BJ (cell line): ENCODE results near the gene TAF11L7. TPM values are rescaled to one million over a fixed set of nuclear protein-coding genes. Genes with fewer than 3 reads are reported as not detected.
"Not testable (repeated sequence)": the region's sequence is repeated elsewhere in the genome, so short reads cannot be mapped to it uniquely, and the experiment has no call there.

Source experiments
- CTCF ChIA-PET: fragments of 350-600 bp; formaldehyde crosslinking; extraction: SDS; loops from one replicate; lab custom pipeline; 2021; ENCODE audit warnings: antibody characterized with exemption, inconsistent platforms; lab: Yijun Ruan, JAX
- POLR2A ChIA-PET: fragments of 300-600 bp; sonication (Branson Sonifier 250); formaldehyde crosslinking; extraction: SDS; loops from one replicate; lab custom pipeline; 2021; ENCODE audit warnings: antibody characterized with exemption; lab: Charles Lee
- DNase-seq: peaks from one replicate; pipeline ENCODE4 v3.0.0-alpha.2; 2011; ENCODE audit warnings: low read depth
- H3K27me3 ChIP-seq: 2 replicates; pipeline ENCODE4 v1.6.0; 2011; ENCODE audit warnings: low read length; ENCODE audit not compliant: control insufficient read depth, insufficient read depth
- H3K36me3 ChIP-seq: 2 replicates; pipeline ENCODE4 v1.5.1; 2011; ENCODE audit warnings: low read length; ENCODE audit not compliant: control insufficient read depth, insufficient read depth
- H3K4me3 ChIP-seq: 2 replicates; pipeline ENCODE4 v1.5.1; 2011; ENCODE audit warnings: low read depth, mild to moderate bottlenecking, control low read depth, low read length
- polyA minus RNA-seq: library from RNA; depleted of rRNA, polyadenylated mRNA; stranded (reverse); fragments of >200 nt; gene quantifications from 2 replicates; pipeline ENCODE4 v1.2.3, GENCODE V29; 2011; rRNA and poly(A)+ RNA removed
- polyA plus RNA-seq: library from polyadenylated mRNA; depleted of rRNA; stranded (reverse); fragments of >200 nt; gene quantifications from 2 replicates; pipeline ENCODE4 v1.2.3, GENCODE V29; 2011; rRNA removed
- TF ChIP-seq, protein P1 (sequence below): IDR thresholded peaks from 2 replicates; pipeline ENCODE4 v1.5.1; 2011; ENCODE audit warnings: low read depth, mild to moderate bottlenecking, control low read depth, inconsistent platforms, low read length, moderate library complexity; ENCODE audit not compliant: insufficient read depth

The TAF11L7 gene
- polyA plus RNA-seq (not detected in 2 replicates), polyA minus RNA-seq (not detected in 2 replicates)

DNA sequence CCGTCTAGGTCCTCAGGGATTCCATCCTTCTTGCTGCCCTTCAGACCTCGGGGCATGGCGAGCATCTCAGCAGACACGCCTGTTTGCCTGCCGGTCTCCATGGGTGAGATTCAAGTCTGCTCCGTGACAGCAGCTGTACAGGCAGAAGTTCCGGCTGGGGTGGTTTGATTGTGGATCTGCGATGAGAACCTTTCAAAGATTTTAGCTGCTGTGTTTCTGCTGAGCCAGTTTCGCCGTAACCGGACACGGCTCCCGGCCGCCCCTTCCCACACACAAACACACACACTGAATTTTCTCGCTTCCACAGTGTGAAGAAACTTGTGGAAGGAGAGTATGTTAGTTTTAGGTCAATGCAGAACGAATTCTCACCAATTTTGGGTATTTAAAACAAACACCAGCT lies at the start of gene TAF11L7:
TSS of gene TAF11L7 (minus strand) at position 101 of the 400 bp plus-strand sequence.
- CTCF ChIA-PET, POLR2A ChIA-PET, H3K36me3 ChIP-seq, DNase-seq, H3K27me3 ChIP-seq, H3K4me3 ChIP-seq: not testable (repeated sequence)

GRCh38 chr5:17634160-17634559 lies 48.6 kb upstream of the TAF11L7 start, which contains the start of gene TAF11L14:
Gene TAF11L14, plus strand, starts transcription at chr5:17634460.
- ChIA-PET POLR2A (no interaction called here), CTCF (no interaction called here)
- no peak for DNase-seq
- Histone ChIP-seq H3K36me3 (no peaks in the 10 kb centered on the region), H3K27me3 (no peaks in the 10 kb centered on the region), H3K4me3 (no peak within 1 kb of the TSS)
- TF ChIP-seq, protein P1, sequence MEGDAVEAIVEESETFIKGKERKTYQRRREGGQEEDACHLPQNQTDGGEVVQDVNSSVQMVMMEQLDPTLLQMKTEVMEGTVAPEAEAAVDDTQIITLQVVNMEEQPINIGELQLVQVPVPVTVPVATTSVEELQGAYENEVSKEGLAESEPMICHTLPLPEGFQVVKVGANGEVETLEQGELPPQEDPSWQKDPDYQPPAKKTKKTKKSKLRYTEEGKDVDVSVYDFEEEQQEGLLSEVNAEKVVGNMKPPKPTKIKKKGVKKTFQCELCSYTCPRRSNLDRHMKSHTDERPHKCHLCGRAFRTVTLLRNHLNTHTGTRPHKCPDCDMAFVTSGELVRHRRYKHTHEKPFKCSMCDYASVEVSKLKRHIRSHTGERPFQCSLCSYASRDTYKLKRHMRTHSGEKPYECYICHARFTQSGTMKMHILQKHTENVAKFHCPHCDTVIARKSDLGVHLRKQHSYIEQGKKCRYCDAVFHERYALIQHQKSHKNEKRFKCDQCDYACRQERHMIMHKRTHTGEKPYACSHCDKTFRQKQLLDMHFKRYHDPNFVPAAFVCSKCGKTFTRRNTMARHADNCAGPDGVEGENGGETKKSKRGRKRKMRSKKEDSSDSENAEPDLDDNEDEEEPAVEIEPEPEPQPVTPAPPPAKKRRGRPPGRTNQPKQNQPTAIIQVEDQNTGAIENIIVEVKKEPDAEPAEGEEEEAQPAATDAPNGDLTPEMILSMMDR = no peak

GRCh38 chr5:17631788-17632187 lies 46.2 kb upstream of the TAF11L7 start, which contains the start of gene TAF11L13:
Gene TAF11L13, plus strand, starts transcription at chr5:17632088.
- DNase-seq, CTCF ChIA-PET, H3K27me3 ChIP-seq, POLR2A ChIA-PET, H3K36me3 ChIP-seq, H3K4me3 ChIP-seq: not testable (repeated sequence)

DNA sequence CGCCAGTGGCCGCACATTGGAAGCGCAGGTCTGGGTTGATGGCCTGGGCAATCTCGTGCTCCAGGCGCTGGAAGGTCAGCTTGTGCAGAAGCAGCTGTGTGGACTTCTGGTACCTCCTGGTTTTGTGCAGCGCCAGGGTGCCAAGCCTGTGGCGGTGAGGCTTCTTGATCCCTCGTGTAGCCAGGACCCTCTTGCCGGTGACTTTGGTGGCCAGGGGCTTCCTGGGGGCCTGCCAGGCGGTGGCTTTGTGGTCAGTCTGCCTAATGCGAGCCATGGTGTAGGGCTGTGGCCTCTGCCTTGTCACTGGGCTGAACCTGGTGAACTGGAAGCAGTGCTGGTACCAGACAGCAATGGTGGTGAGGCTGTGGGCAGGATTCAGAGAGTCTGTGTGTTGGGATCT lies 40.1 kb upstream of the TAF11L7 start:
- CTCF ChIA-PET = no interaction called here
- Histone ChIP-seq H3K4me3 (no peak overlapping the region), H3K27me3 (no peaks in the 10 kb centered on the region), H3K36me3 (no peaks in the 10 kb centered on the region)
- TF ChIP-seq, protein P1 = no peak
- POLR2A ChIA-PET = no interaction called here
- DNase-seq = no peak

DNA sequence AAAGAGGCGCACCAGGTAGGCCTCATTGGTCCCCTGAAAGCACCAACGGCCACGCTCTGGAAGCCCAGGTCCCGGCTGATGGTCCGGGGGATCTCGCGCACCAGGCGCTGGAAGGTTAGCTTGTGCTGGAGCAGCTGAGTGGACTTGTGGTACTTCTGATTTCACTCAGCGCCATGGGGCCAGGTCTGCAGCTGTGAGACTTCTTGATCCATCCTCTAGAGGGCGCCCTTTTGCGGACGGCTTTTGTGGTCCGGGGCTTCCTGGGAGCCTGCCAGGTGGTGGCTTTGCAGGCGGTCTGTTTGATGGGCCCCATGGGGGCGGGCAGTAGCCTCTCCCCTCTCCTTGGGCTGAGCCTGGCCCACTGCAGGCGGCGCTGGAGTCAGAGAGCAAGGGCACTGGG lies 35.1 kb upstream of the TAF11L7 start:
- Histone ChIP-seq H3K27me3 (no peaks in the 10 kb centered on the region), H3K4me3 (no peak overlapping the region), H3K36me3 (no peaks in the 10 kb centered on the region)
- TF ChIP-seq, protein P1 = peak; percentile 3; the same call in 1 of the 2 replicates
- ChIA-PET CTCF (no interaction called here), POLR2A (no interaction called here)
- no peak for DNase-seq

DNA sequence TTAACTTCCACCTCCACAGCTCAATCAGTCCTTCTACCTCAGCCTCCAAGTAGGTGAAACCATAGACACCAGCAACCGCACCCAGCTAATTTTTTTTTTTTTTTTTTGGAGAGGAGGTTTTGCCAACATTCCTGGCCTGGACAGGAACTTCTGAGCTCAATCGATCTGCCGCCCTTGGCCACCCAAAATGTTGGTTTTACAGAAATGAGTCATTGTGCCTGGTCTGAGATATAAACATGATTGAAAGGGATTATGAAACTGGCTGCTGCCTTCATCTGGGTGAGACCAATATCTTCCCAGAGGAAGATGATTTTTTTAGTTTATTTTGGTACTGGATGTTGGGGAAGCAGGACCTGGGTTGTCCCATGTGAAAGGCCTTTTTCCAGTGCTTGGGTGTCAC lies 33.8 kb upstream of the TAF11L7 start:
- TF ChIP-seq, protein P1 = no peak
- Histone ChIP-seq H3K4me3 (no peak overlapping the region), H3K27me3 (no peaks in the 10 kb centered on the region), H3K36me3 (no peaks in the 10 kb centered on the region)
- DNase-seq = no peak
- ChIA-PET CTCF (no interaction called here), POLR2A (no interaction called here)
